ENCODE measurements around the gene DZIP1L. TPM values are rescaled to one million over a fixed set of nuclear protein-coding genes. Genes with fewer than 3 reads are reported as not detected.

The DZIP1L gene
- total and polyA plus RNA-seq, 9 of the 15 experiments (the other 6 are each of a cell fraction or from before 2014, with no cell fraction given): 0.03 to 1.5 (median 0.48) TPM; not detected in 1

DNA sequence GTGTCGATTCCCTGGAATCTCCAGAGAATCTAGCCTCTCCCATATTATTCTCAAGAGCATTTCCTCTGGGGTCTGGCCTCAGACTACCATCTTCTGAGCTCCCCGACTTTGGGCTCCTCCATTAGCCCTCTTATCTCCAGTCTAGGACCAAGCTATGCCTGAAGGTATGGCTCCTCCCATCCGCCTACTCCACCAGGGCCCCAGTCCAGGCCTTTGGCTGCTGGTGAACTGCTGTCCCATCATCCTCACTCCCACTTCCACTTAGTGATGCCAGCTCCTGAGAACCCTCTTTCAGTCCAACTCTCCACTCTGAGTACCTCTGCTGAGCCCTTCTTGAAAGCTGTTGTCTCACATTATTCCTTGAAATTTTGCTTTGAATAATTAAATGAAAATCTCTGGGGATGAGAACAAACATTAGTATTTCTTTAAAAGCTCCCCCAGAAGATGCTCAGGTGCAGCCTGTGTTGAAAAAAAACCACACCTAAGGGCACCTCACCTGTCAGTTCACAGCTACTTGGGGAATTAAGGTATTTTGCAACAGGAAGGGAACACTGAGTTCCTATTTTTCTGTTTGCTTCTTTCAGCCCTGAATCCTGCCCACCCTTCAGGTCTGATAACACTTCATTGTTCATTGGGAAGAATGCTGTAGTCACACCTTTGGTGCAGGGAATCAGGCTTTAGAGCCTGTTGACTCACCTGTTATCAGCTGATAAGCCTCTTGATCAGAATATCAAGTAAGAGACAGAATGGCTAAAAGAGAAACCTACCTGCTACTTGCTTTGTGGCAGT, 95.9 kb downstream of the DZIP1L start (continued):
- no peak for TF ChIP-seq SIN3A (IDR thresholded peaks at IDR 0.05; ENCODE audit: borderline replicate concordance in 2 of 2, control insufficient read depth in 1 of 2, low read depth in 2 of 2, low read length in 2 of 2)
- TF ChIP-seq ATF7 (IDR thresholded peaks at IDR 0.05): no peak

DNA sequence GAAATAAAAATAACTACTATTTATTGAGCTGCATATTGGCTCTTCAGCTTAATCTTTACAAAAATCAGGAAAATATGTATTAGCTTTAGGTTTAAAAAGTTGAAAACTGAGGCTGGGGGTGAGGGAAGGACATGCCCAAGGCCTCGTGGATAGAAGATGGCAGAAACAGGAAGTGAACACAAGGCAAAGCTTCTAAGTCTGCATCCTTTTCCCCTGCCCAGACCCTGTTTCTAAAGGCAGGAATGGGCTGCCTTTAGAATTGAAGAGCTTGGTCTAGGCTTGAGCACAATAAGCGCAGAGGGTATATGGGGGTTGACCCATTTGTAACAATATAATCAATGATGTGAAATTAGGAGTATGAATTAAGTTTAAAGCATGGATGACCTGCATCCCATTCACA, 99.3 kb downstream of the DZIP1L start:
- Histone ChIP-seq H3K27ac (ENCODE audit: extremely low read depth, low read depth, low read length) (no peak overlapping the region), H3K36me3 (ENCODE audit: control insufficient read depth, insufficient read depth, low read length) (no peaks in the 10 kb centered on the region), H4K20me1 (replicated peaks; ENCODE audit: control insufficient read depth, insufficient read depth, low read length) (no peaks in the 10 kb centered on the region), H3K4me3 (no peak overlapping the region), H3K9ac (ENCODE audit: insufficient read depth in 1 of 2, low read depth in 2 of 2, low read length in 2 of 2) (no peak overlapping the region), H3K9me1 (ENCODE audit: control insufficient read depth, insufficient read depth, low read length) (no peaks in the 10 kb centered on the region), H3K27me3 (ENCODE audit: control insufficient read depth in 2 of 2, insufficient read depth in 2 of 2, low read length in 2 of 2) (no peaks in the 10 kb centered on the region), H3K4me1 (replicated peaks in 1 of 2; ENCODE audit: control insufficient read depth in 2 of 2, insufficient read depth in 2 of 2, low read length in 2 of 2) (no peaks in the 10 kb centered on the region), H3K79me2 (ENCODE audit: control insufficient read depth, insufficient read depth, low read length) (no peaks in the 10 kb centered on the region), H3K9me3 (replicated peaks; ENCODE audit: control insufficient read depth, insufficient read depth, low read depth, low read length) (no peaks in the 10 kb centered on the region), H3K4me2 (ENCODE audit: insufficient read depth, low read length) (no peak overlapping the region), H2AFZ (ENCODE audit: low read depth, low read length) (no peak overlapping the region)
- CTCF ChIA-PET (ENCODE audit: low intra/inter-chr PET ratio): no interaction called here
- DNase-seq (ENCODE audit: extremely low read depth in 1 of 4, low spot score in 3 of 4) (no peak), ATAC-seq (no peak), FAIRE-seq (no peak)
- BruUV-seq (replicated peaks): no TSS peak
- POLR2A ChIA-PET: interaction anchor here (0.6 to 1.0 kb wide), 3 partner anchors 12 to 15 kb away, joined by 4 read pairs; no protein-coding TSS in a partner anchor
- no peak for TF ChIP-seq SMAD3 (CRISPR knock-in tag; conservative IDR thresholded peaks at IDR 0.05)
- 0 out of 2 replicates have a peak, but pooled peaks have one; percentile 24 for TF ChIP-seq SPI1 (IDR thresholded peaks at IDR 0.05; ENCODE audit: borderline replicate concordance, low read depth, low read length)
- TF ChIP-seq, protein P1, sequence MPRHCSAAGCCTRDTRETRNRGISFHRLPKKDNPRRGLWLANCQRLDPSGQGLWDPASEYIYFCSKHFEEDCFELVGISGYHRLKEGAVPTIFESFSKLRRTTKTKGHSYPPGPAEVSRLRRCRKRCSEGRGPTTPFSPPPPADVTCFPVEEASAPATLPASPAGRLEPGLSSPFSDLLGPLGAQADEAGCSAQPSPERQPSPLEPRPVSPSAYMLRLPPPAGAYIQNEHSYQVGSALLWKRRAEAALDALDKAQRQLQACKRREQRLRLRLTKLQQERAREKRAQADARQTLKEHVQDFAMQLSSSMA (CRISPR knock-in tag; IDR thresholded peaks at IDR 0.05): no peak
- TF ChIP-seq, protein P2, sequence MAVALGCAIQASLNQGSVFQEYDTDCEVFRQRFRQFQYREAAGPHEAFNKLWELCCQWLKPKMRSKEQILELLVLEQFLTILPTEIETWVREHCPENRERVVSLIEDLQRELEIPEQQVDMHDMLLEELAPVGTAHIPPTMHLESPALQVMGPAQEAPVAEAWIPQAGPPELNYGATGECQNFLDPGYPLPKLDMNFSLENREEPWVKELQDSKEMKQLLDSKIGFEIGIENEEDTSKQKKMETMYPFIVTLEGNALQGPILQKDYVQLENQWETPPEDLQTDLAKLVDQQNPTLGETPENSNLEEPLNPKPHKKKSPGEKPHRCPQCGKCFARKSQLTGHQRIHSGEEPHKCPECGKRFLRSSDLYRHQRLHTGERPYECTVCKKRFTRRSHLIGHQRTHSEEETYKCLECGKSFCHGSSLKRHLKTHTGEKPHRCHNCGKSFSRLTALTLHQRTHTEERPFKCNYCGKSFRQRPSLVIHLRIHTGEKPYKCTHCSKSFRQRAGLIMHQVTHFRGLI (CRISPR knock-in tag; IDR thresholded peaks at IDR 0.05): no peak
- no peak for TF ChIP-seq RAD51 (IDR thresholded peaks at IDR 0.05; ENCODE audit: borderline replicate concordance, low read depth)
- TF ChIP-seq, protein P3, sequence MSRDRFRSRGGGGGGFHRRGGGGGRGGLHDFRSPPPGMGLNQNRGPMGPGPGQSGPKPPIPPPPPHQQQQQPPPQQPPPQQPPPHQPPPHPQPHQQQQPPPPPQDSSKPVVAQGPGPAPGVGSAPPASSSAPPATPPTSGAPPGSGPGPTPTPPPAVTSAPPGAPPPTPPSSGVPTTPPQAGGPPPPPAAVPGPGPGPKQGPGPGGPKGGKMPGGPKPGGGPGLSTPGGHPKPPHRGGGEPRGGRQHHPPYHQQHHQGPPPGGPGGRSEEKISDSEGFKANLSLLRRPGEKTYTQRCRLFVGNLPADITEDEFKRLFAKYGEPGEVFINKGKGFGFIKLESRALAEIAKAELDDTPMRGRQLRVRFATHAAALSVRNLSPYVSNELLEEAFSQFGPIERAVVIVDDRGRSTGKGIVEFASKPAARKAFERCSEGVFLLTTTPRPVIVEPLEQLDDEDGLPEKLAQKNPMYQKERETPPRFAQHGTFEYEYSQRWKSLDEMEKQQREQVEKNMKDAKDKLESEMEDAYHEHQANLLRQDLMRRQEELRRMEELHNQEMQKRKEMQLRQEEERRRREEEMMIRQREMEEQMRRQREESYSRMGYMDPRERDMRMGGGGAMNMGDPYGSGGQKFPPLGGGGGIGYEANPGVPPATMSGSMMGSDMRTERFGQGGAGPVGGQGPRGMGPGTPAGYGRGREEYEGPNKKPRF (IDR thresholded peaks at IDR 0.05; ENCODE audit: low read depth, low read length): no peak
- TF ChIP-seq GATAD2A (IDR thresholded peaks at IDR 0.05): no peak
- TF ChIP-seq, protein P4, sequence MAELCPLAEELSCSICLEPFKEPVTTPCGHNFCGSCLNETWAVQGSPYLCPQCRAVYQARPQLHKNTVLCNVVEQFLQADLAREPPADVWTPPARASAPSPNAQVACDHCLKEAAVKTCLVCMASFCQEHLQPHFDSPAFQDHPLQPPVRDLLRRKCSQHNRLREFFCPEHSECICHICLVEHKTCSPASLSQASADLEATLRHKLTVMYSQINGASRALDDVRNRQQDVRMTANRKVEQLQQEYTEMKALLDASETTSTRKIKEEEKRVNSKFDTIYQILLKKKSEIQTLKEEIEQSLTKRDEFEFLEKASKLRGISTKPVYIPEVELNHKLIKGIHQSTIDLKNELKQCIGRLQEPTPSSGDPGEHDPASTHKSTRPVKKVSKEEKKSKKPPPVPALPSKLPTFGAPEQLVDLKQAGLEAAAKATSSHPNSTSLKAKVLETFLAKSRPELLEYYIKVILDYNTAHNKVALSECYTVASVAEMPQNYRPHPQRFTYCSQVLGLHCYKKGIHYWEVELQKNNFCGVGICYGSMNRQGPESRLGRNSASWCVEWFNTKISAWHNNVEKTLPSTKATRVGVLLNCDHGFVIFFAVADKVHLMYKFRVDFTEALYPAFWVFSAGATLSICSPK (IDR thresholded peaks at IDR 0.05; ENCODE audit: borderline replicate concordance): no peak
- intact Hi-C loops (cut with micrococcal nuclease): no loop called here
- 0% methylated on average over 2 of the region's 2 CpGs for WGBS (ENCODE audit: insufficient coverage, low coverage, missing lambda C conversion rate)
- in situ Hi-C loops (cut with MboI): no loop called here

Measured in K562 (cell line).